T-helper 2 cell treated with Interferon-gamma antibody and Interleukin-4, amounts not matched to agents 100 ng/mL and 5 ng/mL, for 36 hours (primary cell): Measurements from ENCODE around the gene MCM8. TPM values are rescaled to one million over a fixed set of nuclear protein-coding genes. Genes with fewer than 3 reads are reported as not detected.

Experiments used
- intact Hi-C: fragments of 100-400 bp; cut with micrococcal nuclease; formaldehyde crosslinking; loops from one replicate; pipeline ENCODE4 v1.15.1; 2023
- total RNA-seq: library from RNA; stranded (reverse); gene quantifications from 2 replicates; pipeline ENCODE4 v1.2.3, GENCODE V29; 2022

Gene MCM8
- total RNA-seq: 34.3 and 35.7 TPM in 2 replicates

DNA sequence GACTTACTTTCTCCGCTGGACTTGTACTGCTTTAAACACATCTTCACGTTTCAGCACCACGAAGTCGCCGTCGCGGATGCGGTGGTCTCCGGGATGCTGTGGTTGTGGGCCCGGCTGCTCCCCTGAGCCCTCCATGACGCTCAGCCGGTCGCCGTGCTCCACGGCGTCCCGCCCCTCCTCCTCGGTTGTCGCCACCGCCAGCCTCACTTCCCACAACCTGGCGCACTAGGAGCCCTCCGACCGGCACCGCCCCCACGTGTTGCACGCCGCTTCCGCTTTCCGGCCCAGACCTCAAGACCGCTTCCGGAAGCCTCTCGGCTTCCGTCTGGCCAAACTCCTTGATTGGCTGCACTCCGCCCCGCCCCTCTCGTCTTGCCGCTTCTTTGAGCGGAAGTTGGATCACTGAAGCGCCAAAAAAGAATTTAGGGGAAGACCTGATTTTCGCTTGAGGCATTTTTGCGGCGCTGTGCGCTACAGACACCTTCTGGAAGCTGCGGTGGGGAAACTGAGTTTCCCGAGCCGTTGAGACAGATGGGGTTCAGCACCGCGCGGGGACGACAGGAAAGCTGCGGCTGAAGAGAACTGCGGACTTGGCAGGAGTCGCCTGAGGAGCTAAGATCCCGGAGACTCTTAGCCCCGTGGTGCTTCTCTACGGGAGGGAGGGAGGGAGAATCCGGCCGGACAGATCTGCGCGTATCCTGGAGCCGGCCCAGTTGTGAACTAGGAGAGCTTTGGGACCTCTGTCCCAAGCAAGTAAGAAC lies at the start of gene MCM8, which contains the start of gene TRMT6:
MCM8 (plus strand) TSS at position 382 of the 761 bp plus-strand sequence. CDS start 1,364 bp downstream, outside the sequence.
TRMT6 (minus strand) TSS at position 263 of the 761 bp plus-strand sequence; CDS start at position 135, 128 bp downstream.
- intact Hi-C loops: loop anchor here (1.0 to 5.0 kb wide), 3 partner anchors 46 to 421 kb away; no protein-coding TSS in a partner anchor

DNA sequence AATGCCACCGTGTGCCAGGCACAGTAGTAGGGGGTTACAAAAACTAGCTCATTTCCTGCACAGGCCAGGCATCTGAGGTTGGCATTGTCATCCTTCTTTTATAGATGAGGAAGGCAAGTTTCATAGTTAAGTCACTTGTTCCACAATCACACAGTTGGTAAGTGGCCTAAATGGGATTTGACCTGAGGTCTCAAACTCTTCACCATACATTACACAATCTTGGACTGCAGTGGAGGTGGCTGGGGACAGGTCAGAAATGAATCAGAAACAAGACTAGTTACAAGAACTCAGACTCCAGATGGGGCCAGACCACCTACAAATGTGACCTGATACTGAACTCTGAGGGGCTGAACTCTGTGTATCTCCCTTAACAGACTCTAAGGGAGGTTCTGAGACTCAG lies 49.5 kb upstream of the MCM8 start:
- intact Hi-C loops: no loop called here

DNA sequence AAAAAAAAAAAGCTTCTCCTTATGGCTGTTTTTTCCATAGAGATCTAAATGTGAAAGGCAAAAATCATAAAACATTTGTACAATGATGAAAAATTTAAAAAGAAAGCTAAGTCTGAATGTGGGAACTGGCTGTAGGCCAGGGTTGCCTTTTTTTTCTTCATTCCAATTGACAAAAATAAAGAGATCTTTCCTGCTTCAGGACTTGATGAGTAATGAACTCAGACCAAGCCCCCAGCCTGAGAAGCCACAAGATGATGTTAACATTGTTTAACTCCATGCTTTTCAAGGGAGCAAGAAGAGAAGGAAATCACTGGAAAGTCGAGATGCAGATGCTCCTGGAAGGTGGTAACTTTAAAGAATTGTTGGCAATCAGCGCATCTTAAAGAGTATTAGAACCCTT lies 41.5 kb upstream of the MCM8 start:
- intact Hi-C loops: no loop called here

DNA sequence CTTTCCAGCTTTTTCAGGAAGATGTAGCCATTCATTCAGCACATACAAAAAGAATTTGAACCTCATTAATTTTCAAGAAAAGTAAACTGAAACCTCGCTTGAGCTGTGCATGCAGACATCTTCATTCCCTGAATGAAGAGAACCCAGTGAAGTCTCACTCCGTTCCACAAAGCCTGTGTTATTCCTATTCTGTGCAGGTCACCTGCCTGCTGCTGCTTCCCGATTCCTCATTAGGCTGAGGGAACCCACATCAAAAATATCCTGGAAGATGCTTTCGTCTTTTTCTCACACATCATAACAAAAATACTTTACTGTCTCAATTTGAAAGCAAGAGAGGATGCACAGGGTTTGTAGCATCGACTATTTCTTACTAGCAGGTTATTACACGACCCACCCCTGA lies 40.3 kb upstream of the MCM8 start:
- intact Hi-C loops: no loop called here

DNA sequence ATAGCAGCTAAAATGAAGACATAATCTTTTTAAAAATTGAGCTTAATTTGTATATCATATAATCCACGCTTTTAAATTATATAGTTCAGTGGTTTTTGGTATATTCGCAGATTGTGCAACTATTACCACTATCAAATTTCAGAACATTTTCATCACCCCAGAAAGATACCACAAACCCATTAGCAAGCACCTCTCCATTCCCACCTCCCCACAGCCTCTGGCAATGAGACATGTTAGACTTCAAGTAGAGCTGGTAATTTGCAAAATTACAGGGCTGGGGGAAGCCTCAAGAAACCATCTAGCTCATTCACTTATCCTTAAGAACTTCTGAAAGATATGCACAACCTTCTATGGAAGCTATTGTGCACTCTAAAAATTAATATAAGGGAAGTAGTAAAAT lies 37.3 kb upstream of the MCM8 start:
- intact Hi-C loops: no loop called here

DNA sequence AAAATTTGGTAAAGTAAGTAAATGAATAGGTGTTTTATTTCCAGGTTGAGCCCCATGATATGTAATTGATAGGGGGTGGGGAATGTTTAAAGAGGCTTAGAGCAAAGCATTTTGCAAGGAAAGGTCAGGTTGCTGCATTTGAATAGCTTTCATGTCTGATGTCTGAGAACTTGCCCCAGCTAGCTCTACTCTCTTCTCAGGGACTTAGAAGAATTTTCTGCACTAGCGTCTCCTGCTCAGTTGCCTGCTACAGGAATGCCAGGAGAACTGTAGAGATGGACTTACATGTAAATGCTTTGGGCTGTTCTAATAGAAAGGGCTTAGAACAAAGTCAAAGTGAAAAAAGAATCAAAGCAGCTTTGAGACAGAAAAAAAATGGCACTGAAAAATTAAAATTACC lies 35.6 kb upstream of the MCM8 start:
- intact Hi-C loops: no loop called here

DNA sequence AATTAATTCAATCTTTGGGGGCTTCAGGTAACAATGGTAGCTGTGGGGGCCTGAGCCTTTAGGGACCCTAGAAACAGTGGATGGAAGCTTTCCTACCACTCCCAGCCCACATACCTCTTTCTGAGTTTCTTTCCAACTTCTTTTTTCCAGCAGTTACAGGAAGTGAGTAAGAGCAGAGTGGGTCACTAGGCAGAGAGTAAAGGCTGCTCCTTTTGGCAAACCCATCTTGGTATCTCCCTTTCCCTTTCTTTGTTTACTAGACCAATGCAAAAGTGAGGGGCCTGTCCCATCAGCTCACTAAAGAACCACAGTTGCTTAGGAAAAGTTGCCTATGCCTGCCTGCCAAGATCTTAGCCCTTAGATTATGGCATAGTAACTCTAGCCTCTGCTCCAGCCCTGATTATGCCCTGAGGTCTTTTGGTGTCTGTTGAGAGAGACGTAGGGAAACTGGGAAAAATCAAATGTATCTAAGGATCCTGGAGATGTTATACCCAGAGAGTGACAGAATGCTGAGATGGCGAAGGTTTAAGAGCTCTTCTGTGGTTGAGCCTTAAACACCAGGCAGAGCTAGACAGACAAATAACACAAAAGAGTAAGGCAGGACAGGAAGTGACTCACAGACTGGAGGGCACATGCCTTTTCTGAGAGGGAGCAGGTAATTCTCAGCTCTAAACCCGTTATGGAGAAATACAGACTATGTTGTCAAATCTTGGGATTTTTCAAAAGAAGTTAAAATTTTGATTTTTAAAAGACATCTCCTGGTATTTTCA lies 31.4 kb upstream of the MCM8 start:
- intact Hi-C loops: no loop called here

DNA sequence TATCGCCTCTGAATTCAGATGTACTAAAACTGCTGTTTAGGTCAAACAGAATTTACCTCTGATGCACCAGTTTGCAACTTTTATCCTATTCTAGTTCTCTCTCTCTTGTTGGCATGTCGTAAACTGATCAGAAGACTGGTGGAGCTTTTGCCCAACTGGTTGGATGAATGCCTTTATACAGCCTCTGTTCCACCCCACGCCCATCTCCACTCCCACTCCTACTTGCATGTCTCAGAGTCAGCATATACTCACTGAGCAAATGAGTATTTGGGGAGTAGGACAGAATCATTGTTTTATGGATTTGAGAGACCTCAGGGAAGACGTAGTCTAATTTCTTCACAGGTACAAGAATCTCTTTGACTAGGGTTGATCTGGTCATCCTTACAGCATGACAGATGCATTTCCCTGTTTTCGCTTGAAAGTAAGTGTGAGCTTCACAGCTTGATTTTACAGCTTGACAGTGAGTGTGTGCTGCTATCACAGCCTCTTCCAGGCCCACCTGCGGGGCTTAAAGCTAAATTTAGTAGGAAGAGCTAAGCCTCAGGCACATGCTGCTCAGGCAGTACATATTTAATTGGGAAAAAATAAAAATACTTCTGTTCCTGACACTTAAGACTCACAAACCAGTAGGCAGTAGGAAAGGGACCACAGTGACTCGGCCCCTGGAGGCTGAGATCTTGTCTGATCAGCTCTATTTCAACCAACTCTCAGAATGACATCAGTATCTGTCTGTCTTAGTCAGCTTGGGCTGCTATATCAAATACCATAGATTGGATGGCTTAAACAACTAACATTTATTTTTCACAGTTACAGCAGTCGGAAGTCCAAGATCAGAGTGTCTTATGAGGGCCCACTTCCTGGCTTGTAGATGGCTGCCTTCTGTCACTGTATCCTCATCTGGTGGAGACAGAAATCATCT lies 30.6 kb upstream of the MCM8 start:
- intact Hi-C loops: no loop called here

DNA sequence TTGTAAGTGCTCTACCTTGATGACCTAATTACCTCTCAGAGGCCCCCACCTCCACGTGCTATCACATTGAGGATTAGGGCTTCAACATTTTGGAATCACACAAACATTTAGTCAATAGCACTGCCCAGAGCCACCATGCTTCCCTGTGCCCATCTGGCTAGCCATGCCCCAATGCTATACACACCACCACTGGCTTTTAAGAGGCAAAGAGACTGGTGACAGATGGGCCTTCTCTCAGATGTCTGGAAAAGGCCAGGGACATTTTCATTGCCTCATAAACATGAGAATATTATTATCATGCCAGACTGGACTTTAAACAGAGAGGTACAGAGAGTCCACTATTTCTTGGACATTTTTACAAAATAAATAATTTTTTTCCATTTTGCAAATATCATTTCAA lies 29.9 kb upstream of the MCM8 start:
- intact Hi-C loops: no loop called here

DNA sequence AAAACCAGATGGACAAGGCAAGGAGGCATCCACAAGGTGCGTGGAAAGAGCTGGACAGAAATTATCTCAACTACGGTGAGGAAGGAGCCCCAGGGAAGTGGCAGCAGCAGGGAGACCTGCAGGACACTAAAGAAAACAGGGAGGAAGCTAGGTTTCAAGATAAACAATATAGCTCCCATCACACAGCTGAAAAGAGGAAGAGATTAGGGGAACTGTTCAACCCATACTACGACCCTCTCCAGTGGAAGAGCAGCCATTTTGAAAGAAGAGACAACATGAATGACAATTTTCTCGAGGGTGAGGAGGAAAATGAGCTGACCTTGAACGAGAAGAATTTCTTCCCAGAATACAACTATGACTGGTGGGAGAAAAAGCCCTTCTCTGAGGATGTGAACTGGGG lies 27.0 kb upstream of the MCM8 start:
- intact Hi-C loops: no loop called here

DNA sequence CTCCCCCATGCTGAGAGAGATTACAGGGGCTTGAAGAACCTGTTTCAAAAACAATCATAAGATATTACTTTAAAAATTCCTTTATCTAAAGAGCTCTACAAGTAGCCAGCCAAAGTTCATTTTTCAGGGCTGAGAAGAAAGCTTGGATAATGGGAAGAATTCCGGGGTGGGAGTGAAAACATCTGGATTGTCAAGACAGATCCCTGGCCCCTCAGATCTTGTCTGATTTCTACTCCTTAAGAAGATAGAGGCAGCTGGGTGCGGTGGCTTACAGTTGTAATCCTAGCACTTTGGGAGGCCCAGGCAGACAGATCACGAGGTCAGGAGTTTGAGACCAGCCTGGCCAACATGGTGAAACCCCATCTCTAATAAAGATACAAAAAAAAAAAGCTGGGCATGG lies 24.9 kb upstream of the MCM8 start:
- intact Hi-C loops: no loop called here

DNA sequence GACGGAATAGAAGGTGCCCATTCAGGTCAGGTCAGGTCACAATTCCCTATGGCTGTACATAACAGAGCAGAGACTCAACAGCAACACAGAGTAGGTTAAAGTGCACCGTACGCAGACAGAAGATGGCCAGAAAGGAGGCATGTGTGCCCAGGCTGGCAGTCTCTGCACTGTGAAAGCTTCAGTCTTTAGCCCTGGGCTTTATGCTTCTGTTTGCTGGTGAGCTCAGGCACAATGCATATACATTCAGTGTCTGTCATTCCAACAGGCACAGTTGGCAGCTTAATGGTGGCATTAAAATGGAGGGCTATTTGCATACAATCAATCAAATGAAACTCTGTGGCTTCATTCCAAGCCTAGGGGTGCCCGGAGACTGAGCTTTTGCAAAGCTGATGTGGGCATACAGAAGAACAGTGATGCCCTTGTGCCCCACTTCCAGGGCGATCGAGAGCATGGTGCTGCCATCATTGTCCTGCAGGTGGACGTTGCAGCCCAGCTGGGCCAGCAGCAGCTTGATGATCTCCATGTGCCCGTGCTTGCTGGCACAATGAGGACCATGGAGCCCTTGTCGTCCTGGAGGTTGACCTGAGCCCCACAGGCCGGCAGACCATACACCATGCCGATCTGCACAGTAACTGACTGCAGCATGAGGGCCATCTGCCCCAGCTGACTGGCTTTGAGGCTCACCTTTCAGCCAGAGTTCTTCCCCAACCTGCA lies 22.5 kb upstream of the MCM8 start:
- intact Hi-C loops: no loop called here

DNA sequence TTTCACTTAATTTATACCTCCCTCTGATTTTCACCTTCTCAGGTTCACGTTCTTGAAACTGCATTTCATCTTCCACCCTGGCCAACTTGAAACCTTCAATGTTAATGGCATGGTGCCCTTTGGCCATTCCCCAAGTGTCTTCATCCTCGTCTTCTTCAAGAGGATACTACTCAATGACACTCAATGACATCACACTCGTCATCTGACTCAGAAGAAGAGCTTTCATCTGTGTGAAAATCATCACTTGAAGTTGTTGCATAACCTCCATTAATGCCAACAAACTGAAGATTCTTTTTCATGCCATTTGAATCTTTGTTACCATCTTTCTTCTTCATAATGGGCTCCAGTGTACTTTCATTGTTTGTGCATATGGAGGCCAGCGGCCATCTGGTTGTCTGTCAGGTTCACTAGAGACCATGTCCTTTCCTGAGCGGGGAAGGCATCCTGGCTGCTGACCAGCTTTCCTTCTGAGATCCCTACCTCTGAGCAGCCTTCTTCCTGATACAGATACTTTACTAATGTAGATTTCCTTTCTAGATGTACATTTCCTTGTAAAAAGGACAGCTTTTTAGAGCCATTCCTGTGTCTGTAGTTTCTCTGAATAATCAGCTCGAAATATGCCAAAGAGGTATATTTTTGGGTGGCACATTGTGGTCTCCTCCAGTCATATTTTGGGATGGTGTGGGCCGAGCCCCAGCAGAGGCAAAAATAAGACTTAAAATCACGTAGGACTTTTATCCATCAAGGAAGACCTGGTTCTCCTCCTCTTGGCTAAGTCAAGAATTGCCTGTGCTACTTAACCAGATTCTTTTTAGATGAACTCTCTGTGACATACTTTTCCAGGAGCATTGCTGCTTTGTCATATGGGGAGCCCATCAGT lies 21.4 kb upstream of the MCM8 start:
- intact Hi-C loops: no loop called here

DNA sequence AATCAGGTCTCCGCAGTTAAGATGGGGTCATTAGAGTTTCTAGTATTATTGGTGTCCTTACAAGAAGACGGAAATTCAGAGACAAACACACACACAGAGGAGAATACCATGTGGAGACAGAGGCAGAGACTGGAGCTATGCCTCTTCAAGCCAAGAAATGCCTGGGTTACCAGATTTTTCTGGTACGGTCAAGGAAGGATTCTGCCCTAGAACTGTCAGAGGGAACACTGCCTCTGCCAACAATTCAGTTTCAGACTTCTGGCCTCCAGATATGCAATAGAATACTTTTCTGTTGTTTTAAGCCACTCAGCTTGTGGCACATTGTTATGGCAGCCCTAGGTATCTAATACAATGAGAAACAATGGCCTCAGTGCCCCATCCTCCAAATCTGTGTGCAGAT lies 19.0 kb upstream of the MCM8 start:
- intact Hi-C loops: no loop called here

DNA sequence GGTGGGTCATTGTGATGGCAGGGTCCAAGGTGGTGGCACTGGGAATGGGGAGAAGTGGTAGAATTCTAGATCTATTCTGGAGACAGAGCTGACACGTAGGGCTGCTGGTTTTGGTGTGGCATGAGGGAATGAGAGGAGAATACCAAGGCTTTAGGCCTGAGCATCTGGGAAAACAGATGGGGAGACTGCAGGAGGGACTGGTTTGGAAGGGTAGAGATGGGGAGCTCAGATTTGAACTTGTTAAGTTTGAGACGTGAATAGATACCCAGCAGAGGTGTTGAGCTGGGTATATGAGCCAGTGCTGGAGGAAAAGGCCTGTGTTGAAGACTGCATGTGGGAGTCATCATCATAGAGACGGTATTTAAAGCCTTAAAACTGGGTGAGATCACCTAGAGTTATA lies 17.7 kb upstream of the MCM8 start:
- intact Hi-C loops: no loop called here

DNA sequence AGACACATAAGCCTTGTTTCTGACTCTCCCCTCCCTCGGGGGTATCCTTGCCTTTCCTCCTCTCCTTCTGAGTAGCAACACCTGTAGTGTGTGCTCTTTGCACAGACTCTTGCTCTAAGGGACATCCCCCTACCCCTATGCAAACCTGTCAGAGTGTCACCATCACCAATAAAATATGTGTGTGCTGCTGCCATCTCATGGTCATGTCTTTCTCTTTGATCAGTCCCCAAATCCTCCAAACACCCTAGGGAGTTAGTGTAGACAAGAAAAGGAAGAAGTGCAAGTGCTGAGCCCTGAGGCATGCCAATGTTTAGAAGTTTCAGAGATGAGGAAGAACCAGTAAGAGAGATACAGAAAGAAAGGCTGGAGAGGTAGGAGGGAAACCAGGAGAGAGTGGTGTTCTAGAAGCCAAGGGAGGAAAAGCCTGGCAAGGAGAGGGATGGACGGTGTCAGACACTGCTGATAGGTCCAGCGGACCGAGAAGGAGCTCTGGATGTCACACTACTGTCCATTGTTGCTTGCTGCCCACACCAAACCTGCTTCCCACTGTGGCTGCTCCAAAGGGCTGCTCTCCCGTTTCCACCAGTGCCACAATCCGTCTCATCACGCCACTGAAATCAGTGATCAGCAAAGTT lies 16.5 kb upstream of the MCM8 start:
- intact Hi-C loops: loop anchor here (2.0 kb wide), 1 partner anchor 405 kb away; no protein-coding TSS in a partner anchor

DNA sequence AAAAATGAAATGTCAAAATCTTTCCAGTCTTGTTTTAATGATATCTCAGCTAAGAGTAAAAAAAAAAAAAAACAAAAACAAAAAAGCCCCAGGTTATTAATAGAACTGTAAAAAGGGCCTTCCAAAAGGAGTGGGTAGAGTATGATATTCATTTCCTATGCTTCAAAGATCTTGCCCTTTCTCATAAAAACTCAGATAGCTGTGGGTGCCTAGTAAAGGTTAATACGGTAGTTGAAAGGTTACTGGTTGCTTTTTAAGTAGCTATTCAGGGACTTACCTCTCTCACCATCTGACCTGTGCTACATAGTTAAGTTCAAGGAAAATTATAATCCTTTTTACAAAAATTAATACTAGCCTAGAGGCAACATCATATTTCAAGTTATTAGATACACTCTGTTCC lies 15.1 kb upstream of the MCM8 start:
- intact Hi-C loops: loop anchor here (2.0 kb wide), 1 partner anchor 407 kb away; no protein-coding TSS in a partner anchor

DNA sequence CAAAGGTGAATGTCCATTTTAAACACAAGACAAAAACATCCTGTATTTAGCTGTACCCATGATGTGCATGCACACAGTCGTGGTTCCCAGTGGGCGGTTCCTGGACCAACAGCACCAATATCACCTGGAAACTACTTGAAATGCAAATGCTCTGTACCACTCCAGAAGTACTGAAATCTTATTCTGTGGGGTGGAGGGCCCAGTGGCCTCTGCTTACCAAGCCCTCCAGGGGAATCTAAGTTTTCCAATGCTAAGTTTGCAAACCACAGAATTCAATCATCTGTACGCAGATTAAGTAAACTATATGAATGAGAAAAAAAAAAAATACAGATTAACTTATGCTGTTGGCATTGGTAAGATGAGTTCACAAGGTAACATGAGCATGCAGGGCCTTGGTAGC lies 14.2 kb upstream of the MCM8 start:
- intact Hi-C loops: no loop called here

DNA sequence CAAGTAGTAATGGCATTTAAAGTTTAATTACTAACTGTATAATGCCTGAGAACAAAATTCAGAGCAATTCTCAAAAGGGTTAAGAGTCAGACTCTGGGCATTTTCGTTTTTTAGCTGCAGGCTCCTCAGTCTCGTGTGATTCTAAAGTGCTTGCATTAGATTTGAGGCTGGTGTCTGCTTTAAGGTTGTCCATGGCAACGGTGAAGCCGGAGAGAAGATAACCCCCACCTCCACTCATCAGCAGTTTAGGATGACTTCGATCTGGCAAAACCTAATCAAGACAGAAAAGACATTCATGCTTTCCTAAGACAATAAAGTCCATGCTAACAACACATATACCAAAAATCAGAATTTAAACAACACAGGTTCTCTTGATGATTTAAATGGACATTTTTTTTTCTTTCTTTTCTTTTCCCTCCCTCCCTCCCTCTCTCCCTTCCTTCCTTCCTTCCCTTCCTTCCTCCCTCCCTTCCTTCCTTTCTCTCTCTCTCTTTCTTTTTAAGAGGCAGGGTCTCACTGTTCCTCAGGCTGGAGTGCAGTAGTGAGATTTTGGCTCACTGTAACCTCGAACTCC lies 11.9 kb upstream of the MCM8 start:
- intact Hi-C loops: no loop called here
